ENCODE measurements around the gene GDPD5.
A peak's percentile ranks its signal among the peaks of the same experiment; 100 is the strongest.

Gene GDPD5

DNA sequence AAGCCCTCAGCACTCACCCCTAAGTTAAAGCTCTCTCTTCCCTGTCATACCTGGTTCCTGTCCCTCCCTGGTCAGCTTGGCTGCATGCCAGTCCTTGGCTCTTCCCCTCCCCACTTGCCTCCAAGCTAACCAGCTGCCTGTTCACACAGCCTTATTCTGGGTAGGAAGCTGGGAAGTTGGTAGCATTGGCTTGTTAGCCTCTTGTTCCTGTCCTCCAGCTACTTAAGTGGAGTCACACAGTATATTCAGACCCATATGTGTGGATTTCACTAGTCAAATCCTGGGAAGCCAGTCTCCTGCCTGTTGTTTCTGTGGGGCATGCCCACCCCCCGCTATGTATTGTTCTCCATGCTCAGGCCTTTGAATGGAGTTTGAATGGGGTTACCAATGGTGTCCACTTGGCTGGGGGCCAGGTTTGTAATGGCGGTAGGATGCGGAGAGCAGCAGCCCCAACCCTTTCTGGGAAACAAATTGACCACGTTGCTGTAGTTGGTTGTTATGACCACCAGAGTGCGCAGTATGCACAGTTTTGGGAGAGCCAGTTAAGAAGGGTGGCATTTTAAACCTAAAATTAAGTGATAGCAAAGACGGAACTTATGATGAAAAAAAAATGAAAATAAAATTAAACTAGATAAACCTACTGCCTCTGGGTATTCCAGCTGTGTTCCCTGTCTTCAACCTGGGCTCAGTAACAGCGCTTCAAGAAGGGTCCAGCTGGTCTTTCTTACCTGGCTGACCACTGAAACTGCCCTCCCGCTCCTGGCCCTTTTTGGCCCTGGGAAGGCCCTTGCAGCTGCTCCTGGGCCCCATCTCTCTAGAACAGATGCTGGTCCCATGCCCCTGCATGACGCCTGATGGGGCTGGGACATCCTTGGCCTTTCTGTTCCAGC is 137.1 kb downstream of the GDPD5 start:
- DNase-seq: peak; percentile 81

DNA sequence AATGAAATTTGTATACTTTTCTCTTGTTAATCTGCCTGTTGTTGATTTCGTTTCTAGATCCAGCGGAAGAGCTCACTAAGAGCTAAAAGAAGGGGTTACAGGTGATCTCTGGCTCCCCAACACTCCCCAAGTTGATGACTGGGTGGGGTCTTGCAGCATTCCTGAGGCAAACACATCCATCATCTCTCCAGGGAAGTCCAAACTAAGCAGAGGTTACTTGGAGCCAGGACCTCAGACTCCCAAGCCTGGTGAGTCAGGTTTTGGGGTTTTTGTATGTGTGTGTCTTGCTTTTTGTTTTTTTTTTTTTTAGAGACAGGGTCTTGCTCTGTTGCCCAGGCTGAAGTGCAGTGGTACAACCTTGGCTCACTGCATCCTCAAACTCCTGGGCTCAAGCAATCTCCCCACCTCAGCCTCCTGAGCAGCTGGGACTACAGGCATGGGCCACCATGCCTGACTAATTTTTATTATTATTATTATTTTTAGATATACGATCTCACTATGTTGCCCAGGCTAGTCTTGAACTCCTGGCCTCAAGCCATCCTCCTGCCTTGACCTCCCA is 137.9 kb downstream of the GDPD5 start:
- DNase-seq: no peak

DNA sequence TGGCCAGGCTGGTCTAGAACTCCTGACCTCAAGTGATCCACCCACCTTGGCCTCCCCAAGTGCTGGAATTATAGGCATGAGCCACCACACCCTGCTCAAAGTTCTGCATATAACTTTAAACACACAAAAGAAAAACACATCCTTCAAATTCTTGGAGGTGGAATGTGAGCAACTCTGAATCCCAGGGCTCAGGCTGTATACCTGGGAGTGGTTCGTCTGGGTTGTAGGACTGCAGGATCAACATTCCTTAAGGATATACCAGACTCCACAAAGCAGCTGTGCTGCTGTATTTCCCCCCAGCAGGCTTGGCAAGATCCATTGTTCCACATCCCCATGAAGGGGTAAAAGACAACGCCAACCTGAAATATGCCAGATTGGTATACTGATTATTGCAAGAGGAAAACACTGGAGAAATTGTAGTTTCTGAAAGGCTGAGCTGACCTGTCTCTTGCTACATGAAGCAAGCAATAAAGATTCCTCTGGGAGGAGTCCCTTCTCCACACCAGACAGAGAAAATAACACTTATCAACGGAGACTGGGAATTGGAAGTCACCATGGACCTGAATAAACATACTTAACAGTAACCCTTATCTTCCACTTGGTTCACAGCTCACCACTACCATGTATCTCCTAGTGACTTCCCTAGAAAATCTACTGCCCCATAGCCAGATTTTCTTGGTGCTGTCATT is 138.7 kb downstream of the GDPD5 start:
- no peak for DNase-seq

Measured in NCI-H2029 treated with DMSO at 0.1 percent for 48 hours (cell line).